Astrocyte (in vitro differentiated cells and primary cell): ENCODE data around the gene ABCG8.

Experiments used
- CTCF ChIP-seq: IDR thresholded peaks from 2 replicates; pipeline ENCODE4 v1.5.1; 2011; ENCODE audit warnings: low read depth, mild to moderate bottlenecking, inconsistent platforms, low read length, moderate library complexity; ENCODE audit not compliant: insufficient read depth
- EZH2 ChIP-seq: IDR thresholded peaks from 2 replicates; pipeline ENCODE4 v1.6.1; 2012; ENCODE audit warnings: mild to moderate bottlenecking, low read length, inconsistent platforms; ENCODE audit not compliant: insufficient read depth

- TF ChIP-seq EZH2 (no peak), CTCF (no peak)
Observed at GRCh38 chr2:43840965-43841364, 2.2 kb downstream of the ABCG8 start.
